ENCODE data around the gene VAV2. TPM values are rescaled to one million over a fixed set of nuclear protein-coding genes. Genes with fewer than 3 reads are reported as not detected.

The VAV2 gene
- total and polyA plus RNA-seq, 2 experiments from 2014 or later, result 10.8 to 15.3 TPM

DNA sequence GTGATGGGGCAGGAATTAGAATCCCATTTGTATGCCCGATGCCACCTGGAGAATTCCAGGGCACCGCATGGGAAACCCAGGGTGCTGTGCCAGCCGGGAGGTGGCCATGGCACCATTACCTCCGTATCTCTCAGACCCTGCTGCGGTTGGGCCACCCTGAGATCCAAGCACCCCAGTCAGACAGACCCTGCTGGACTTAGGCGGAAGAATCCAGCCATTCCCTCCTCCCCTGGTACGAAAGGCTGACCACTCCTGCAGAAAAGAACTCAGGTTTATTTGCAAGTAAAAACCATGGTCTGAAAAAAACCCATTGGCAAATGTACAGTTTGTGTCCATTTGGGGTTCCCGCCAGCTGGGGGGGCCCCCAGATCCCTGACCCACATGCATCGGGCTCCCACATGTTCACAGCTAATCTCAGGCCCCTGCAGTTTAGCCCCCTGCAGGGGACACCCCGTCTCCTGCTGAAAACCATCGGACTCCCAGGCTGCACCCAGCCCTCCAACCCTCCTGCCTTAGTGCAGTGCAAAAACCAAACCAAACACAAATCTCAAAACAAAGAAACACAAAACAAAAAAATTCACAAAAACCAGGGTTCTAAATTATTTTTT is 230.4 kb downstream of the VAV2 start:
- Histone ChIP-seq H3K36me3 (no peaks in the 10 kb centered on the region), H3K4me3 (no peak overlapping the region), H3K27me3 (no peaks in the 10 kb centered on the region), H3K27ac (no peak overlapping the region), H3K4me1 (ENCODE audit: low read depth) (no peaks in the 10 kb centered on the region), H3K9me3 (ENCODE audit: low read depth) (no peaks in the 10 kb centered on the region)
- TF ChIP-seq CTCF (IDR thresholded peaks at IDR 0.05; ENCODE audit: low read depth, low read length), result no peak
- DNase-seq (ENCODE audit: low read depth in 1 of 2, low spot score in 1 of 2), result no peak

DNA sequence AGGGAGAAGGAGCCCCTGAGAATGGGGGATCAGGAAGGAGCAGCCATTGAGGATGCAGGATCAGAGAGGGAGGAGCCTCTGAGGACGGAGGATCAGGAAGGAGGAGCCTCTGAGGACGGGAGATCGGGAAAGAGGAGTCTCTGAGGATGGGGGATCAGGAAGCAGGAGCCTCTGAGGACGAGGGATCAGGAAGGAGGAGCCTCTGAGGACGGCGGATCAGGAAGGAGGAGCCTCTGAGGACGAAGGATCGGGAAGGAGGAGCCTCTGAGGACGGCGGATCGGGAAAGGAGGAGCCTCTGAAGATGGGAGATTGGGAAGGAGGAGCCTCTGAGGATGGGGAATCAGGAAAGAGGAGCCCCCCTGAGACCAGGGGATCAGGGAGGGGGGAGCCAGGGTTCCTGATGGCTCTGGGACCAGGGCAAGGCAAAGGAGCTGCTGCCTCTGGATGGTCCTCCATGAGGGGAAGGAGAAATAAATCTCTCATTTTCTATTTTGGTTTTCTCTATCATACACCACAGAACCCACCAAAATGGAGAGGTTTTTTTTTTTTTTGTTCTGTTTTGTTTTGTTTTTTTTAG is 231.3 kb downstream of the VAV2 start:
- Histone ChIP-seq H3K4me1 (ENCODE audit: low read depth) (no peaks in the 10 kb centered on the region), H3K27me3 (no peaks in the 10 kb centered on the region), H3K36me3 (no peaks in the 10 kb centered on the region), H3K9me3 (ENCODE audit: low read depth) (no peaks in the 10 kb centered on the region), H3K4me3 (no peak overlapping the region), H3K27ac (no peak overlapping the region)
- TF ChIP-seq CTCF (IDR thresholded peaks at IDR 0.05; ENCODE audit: low read depth, low read length), result no peak
- DNase-seq (ENCODE audit: low read depth in 1 of 2, low spot score in 1 of 2), result no peak

GRCh38 chr9:133759946-133760345 is 232.2 kb downstream of the VAV2 start:
- H3K36me3 ChIP-seq, result no peaks in the 10 kb centered on the region
- no peak for DNase-seq (ENCODE audit: low read depth in 1 of 2, low spot score in 1 of 2)
- no peaks in the 10 kb centered on the region for H3K27me3 ChIP-seq
- no peak overlapping the region for H3K27ac ChIP-seq
- TF ChIP-seq CTCF (IDR thresholded peaks at IDR 0.05; ENCODE audit: low read depth, low read length), result no peak
- no peaks in the 10 kb centered on the region for H3K9me3 ChIP-seq (ENCODE audit: low read depth)
- no peak overlapping the region for H3K4me3 ChIP-seq
- no peaks in the 10 kb centered on the region for H3K4me1 ChIP-seq (ENCODE audit: low read depth)

DNA sequence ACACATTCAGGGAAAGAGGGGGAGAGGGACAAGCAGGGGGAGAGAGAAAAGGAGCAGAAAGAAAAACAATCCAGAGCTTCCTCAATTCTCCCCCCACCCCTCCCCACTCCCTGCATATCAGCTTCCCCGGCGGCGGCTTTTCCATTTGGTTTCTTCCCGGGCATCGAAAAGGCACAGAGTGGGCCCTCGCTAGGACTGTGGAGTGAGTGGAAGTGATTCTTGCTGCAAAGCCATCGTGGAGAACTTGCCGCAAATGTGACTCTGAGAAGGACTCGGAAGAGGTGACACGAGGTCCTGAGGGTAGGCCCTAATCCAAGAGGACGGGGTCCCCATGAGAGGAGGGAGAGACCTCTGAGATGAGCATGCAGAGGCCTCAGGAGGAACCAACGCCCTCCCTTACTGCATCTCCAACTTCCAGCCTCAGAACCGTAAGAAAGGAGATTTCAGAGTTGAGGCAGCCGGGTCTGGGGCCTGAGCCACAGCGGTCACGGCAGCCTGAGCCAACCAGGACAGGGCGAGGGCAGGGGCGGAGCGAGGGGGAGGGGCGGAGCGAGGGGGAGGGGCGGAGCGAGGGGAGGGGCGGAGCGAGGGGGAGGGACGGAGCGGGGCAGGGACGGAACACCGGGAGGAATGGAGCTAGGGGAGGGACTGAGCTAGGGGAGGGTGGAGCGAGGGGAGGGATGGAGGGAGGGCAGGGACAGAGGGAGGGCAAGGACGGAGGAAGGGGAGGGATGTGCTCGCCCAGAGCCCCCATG is 232.8 kb downstream of the VAV2 start:
- H3K9me3 ChIP-seq (ENCODE audit: low read depth), result no peaks in the 10 kb centered on the region
- H3K36me3 ChIP-seq, result no peaks in the 10 kb centered on the region
- TF ChIP-seq CTCF (IDR thresholded peaks at IDR 0.05; ENCODE audit: low read depth, low read length), result no peak
- H3K27ac ChIP-seq, result peak overlapping the region; percentile 23
- no peak overlapping the region for H3K4me3 ChIP-seq
- H3K27me3 ChIP-seq, result no peaks in the 10 kb centered on the region
- no peaks in the 10 kb centered on the region for H3K4me1 ChIP-seq (ENCODE audit: low read depth)
- DNase-seq (ENCODE audit: low read depth in 1 of 2, low spot score in 1 of 2), result peak in 1 of 2 donors; percentile 32

DNA sequence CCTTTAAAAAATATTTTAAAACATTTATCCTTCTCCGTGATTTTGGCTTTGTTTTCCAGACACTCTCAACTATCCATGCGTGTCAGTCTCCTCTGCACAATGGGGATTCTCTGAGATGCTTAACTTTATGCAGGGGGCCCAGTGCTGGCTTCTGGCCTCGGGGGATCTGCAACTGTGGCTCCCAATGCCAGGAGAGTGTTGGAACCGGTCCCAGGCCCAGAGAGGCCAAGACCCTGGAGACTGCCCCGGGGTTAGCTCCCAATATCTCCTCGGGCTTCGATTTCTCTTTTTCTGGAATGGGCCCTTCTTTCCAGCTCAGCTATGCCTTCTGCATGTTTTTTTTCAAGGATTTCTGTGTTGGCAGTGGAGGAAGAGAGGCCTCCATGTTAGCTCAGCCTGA is 233.9 kb downstream of the VAV2 start:
- H3K4me3 ChIP-seq, result no peak overlapping the region
- no peaks in the 10 kb centered on the region for H3K36me3 ChIP-seq
- H3K27ac ChIP-seq, result no peak overlapping the region
- no peaks in the 10 kb centered on the region for H3K4me1 ChIP-seq (ENCODE audit: low read depth)
- no peaks in the 10 kb centered on the region for H3K9me3 ChIP-seq (ENCODE audit: low read depth)
- no peaks in the 10 kb centered on the region for H3K27me3 ChIP-seq
- DNase-seq (ENCODE audit: low read depth in 1 of 2, low spot score in 1 of 2), result no peak
- TF ChIP-seq CTCF (IDR thresholded peaks at IDR 0.05; ENCODE audit: low read depth, low read length), result no peak

Data from cardiac muscle cell (in vitro differentiated cells and primary cell).